Measurements from ENCODE around the gene GLTPD2.

GLTPD2 gene

GRCh38 chr17:4777969-4778760, 10.6 kb upstream of the GLTPD2 start:
- DNase-seq (ENCODE audit: low read depth in 1 of 2, low spot score in 1 of 2), result no peak
- Histone ChIP-seq H3K27ac (replicated peaks) (no peak overlapping the region), H3K27me3 (ENCODE audit: insufficient read depth, poor library complexity, severe bottlenecking) (no peaks in the 10 kb centered on the region), H3K4me3 (replicated peaks; ENCODE audit: insufficient read depth, low read length) (no peak overlapping the region)
- TF ChIP-seq POLR2AphosphoS5 (IDR thresholded peaks at IDR 0.05; ENCODE audit: low read depth), result no peak
- TF ChIP-seq SPI1 (IDR thresholded peaks at IDR 0.05; ENCODE audit: borderline replicate concordance, low read depth), result no peak
- no peak for TF ChIP-seq REST (IDR thresholded peaks at IDR 0.05; ENCODE audit: insufficient replicate concordance, low read depth)
- TF ChIP-seq CTCF (IDR thresholded peaks at IDR 0.05; ENCODE audit: insufficient read depth, low read length), result no peak
- TF ChIP-seq GABPA (IDR thresholded peaks at IDR 0.05; ENCODE audit: low read depth), result no peak

GRCh38 chr17:4780325-4780955, 8.3 kb upstream of the GLTPD2 start:
- Histone ChIP-seq H3K27ac (replicated peaks) (no peak overlapping the region), H3K4me3 (replicated peaks; ENCODE audit: insufficient read depth, low read length) (no peak overlapping the region), H3K27me3 (ENCODE audit: insufficient read depth, poor library complexity, severe bottlenecking) (peaks cover 2% of the 10 kb centered on the region)
- TF ChIP-seq GABPA (IDR thresholded peaks at IDR 0.05; ENCODE audit: low read depth) (no peak), POLR2AphosphoS5 (IDR thresholded peaks at IDR 0.05; ENCODE audit: low read depth) (no peak), SPI1 (IDR thresholded peaks at IDR 0.05; ENCODE audit: borderline replicate concordance, low read depth) (no peak), CTCF (IDR thresholded peaks at IDR 0.05; ENCODE audit: insufficient read depth, low read length) (no peak), REST (IDR thresholded peaks at IDR 0.05; ENCODE audit: insufficient replicate concordance, low read depth) (no peak)
- no peak for DNase-seq (ENCODE audit: low read depth in 1 of 2, low spot score in 1 of 2)

GRCh38 chr17:4782652-4783051, 6.1 kb upstream of the GLTPD2 start:
- TF ChIP-seq POLR2AphosphoS5 (IDR thresholded peaks at IDR 0.05; ENCODE audit: low read depth) (no peak), GABPA (IDR thresholded peaks at IDR 0.05; ENCODE audit: low read depth) (no peak), SPI1 (IDR thresholded peaks at IDR 0.05; ENCODE audit: borderline replicate concordance, low read depth) (no peak), CTCF (IDR thresholded peaks at IDR 0.05; ENCODE audit: insufficient read depth, low read length) (no peak), REST (IDR thresholded peaks at IDR 0.05; ENCODE audit: insufficient replicate concordance, low read depth) (no peak)
- DNase-seq (ENCODE audit: low read depth in 1 of 2, low spot score in 1 of 2), result no peak
- H3K27ac ChIP-seq (replicated peaks), result no peak overlapping the region
- H3K27me3 ChIP-seq (ENCODE audit: insufficient read depth, poor library complexity, severe bottlenecking), result peaks cover 13% of the 10 kb centered on the region
- H3K4me3 ChIP-seq (replicated peaks; ENCODE audit: insufficient read depth, low read length), result no peak overlapping the region
